Ovary (tissue), 9 donors: ENCODE results near the gene SEMA5A. TPM values are rescaled to one million over a fixed set of nuclear protein-coding genes. Genes with fewer than 3 reads are reported as not detected.

Experiments used
- DNase-seq, 5 donors: peaks; one replicate each; pipeline ENCODE4 v3.0.0-alpha.2; 2019 to 2020
- H3K27ac ChIP-seq, 2 donors: fragments of 200-600 bp; one replicate each; pipeline versions ENCODE4 v1.5.1 to v1.8.0; 2019 to 2022
- H3K27me3 ChIP-seq: fragments of 200-600 bp; one replicate; pipeline ENCODE4 v1.8.0; 2022
- H3K36me3 ChIP-seq: fragments of 200-600 bp; sonication (generic); one replicate; pipeline ENCODE4 v1.5.1; 2019
- H3K4me1 ChIP-seq: one replicate; pipeline ENCODE4 v1.8.1; 2013; ENCODE audit warnings: mild to moderate bottlenecking, moderate library complexity; ENCODE audit not compliant: insufficient read depth
- H3K4me3 ChIP-seq: fragments of 200-600 bp; sonication (generic); one replicate; pipeline ENCODE4 v1.5.1; 2017
- H3K9me3 ChIP-seq, 2 donors: fragments of 200-600 bp in 1 of 2; sonication (generic) in 1 of 2; one replicate each; pipeline versions ENCODE4 v1.5.1 to v1.8.1; 2013 to 2019; ENCODE audit warnings: mild to moderate bottlenecking in 1 of 2, moderate library complexity in 1 of 2
- EP300 ChIP-seq: sonication (generic); formaldehyde crosslinking; IDR thresholded peaks from one replicate; pipeline ENCODE4 v1.6.1; 2017; ENCODE audit warnings: antibody characterized with exemption
- POLR2A ChIP-seq: fragments of 450-650 bp; IDR thresholded peaks from one replicate; pipeline ENCODE4 v1.6.1; 2017; ENCODE audit warnings: antibody characterized with exemption, mild to moderate bottlenecking, moderate library complexity
- WGBS, 3 donors: extraction: QIAGEN DNeasy Blood & Tissue Kit in 1 of 3; methylation state at CpG; one replicate each; pipeline versions ENCODE4 v1.1.5 to v1.1.7; 2013 to 2017; 5-methylcytosine and 5-hydroxymethylcytosine counted together
- intact Hi-C, 4 donors: fragments of 100-400 bp; cut with DNase I; formaldehyde crosslinking; loops; one replicate each; pipeline versions ENCODE4 v1.11.0 to v1.15.1; 2022 to 2023
- polyA plus RNA-seq, 2 donors: library from polyadenylated mRNA; stranded (reverse); fragments of 200-250 nt in 1 of 2; fragments of 350-450 nt in 1 of 2; fragmentation: Illumina TruSeq in 1 of 2; extraction: RNeasy Lipid Tissue Mini Kit (QIAGEN cat#74804) in 1 of 2; gene quantifications; one replicate each; pipeline ENCODE4 v1.2.3, GENCODE V29; 2013 to 2014
- total RNA-seq, 7 donors: library from RNA; depleted of rRNA in 2 of 7; stranded (reverse); fragments of >200 nt in 2 of 7; fragmentation: NEBNext Ultra II Directional in 3 of 7; extraction: Animal tissue kit (Norgen Biotek cat#: 25700) in 3 of 7; gene quantifications; one replicate each; pipeline versions ENCODE4 v1.1.0 to v1.2.4, GENCODE V29; 2016 to 2023
- TF ChIP-seq, protein P1 (sequence below), 3 donors: fragments of 450-650 bp in 2 of 3; fragments of 200-600 bp in 1 of 3; IDR thresholded peaks; one replicate each; pipeline versions ENCODE4 v1.5.1 to v1.8.0; 2016 to 2022; ENCODE audit warnings: antibody characterized with exemption in 3 of 3, mild to moderate bottlenecking in 1 of 3
- donor health status: DM: no; HTN: no; CAD: no; lungs with moderate emphysema.
- donor health status: DM: no; HTN: no; CAD: no.
- donor health status: Bipolar disorder and iron deficiency.
- donor health status: DM: yes; HTN: yes; CAD: no.
- donor health status: DM: no; HTN: no; CAD: no.
- donor health status: DM: yes; HTN: yes; CAD: no.

The SEMA5A gene
- total and polyA plus RNA-seq, 9 donors, result 2.0 to 6.6 (median 4.3) TPM

DNA sequence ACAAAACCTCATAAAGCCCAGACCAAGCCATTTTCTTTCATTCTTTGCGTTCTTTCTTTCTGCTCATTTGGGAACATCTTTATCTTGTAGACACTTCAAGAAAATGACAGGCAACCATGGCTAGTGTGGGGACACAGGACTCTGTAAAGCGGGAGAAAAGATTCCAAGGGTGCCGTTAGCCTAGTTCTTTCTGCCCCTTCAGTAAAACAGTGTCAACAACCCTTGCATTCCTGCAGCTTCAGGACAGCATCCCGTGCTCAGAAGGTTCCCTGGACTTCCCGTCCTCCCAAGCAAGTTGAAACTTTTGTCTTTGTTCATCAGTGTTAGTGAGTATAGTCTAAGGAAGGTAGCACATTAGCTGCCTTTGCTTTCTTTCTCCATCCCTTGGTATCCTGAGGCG lies 42.4 kb upstream of the SEMA5A start:
- no peak overlapping the region for H3K27ac ChIP-seq
- H3K9me3 ChIP-seq, result no peaks in the 10 kb centered on the region
- H3K27me3 ChIP-seq, result no peaks in the 10 kb centered on the region
- no peak overlapping the region for H3K4me3 ChIP-seq
- H3K36me3 ChIP-seq, result no peaks in the 10 kb centered on the region
- DNase-seq, result no peak
- no peaks in the 10 kb centered on the region for H3K4me1 ChIP-seq
- intact Hi-C loops, result no loop called here
- 72 to 85% (median 80%) methylated on average over 6 of the region's 6 CpGs for WGBS, 3 donors
- no peak for TF ChIP-seq POLR2A
- TF ChIP-seq EP300, result no peak
- TF ChIP-seq, protein P1, sequence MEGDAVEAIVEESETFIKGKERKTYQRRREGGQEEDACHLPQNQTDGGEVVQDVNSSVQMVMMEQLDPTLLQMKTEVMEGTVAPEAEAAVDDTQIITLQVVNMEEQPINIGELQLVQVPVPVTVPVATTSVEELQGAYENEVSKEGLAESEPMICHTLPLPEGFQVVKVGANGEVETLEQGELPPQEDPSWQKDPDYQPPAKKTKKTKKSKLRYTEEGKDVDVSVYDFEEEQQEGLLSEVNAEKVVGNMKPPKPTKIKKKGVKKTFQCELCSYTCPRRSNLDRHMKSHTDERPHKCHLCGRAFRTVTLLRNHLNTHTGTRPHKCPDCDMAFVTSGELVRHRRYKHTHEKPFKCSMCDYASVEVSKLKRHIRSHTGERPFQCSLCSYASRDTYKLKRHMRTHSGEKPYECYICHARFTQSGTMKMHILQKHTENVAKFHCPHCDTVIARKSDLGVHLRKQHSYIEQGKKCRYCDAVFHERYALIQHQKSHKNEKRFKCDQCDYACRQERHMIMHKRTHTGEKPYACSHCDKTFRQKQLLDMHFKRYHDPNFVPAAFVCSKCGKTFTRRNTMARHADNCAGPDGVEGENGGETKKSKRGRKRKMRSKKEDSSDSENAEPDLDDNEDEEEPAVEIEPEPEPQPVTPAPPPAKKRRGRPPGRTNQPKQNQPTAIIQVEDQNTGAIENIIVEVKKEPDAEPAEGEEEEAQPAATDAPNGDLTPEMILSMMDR (IDR thresholded peaks at IDR 0.05), result no peak

DNA sequence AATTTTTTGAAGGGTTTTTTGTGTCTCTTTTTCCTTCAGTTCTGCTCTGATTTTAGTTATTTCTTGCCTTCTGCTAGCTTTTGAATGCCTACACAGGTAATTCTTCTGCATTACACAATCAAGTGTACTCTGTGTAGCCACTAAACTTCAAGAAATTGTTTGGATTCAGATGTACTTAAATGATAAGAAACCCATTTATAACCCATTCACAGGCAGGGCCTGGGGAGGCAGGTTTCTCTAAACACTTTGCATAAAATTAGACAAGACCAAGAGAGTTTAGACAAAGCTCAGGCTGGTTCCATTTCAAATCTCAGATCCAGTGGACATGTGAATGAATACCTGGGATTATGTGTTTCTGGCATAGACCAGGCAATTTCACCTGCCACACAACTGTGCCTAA lies 41.3 kb upstream of the SEMA5A start:
- intact Hi-C loops, result no loop called here

DNA sequence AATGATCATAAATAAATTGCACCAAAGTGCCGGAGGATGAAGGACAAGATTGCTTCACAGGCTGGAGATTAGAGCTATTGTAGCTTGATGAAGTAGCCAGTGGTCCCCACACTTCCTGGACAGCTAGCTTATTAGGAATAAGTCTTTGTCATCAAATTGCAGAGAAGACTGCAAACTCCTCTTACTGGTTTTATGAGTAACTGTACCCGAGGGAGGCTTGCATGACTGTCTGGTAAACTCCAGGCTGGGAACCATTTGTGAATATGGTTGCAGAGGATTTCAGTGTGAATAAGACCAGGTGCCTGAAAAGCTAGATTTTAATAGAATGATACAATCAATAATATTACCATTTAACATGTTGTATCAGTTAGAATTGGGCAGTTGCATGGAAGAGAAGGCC lies 36.5 kb upstream of the SEMA5A start:
- Histone ChIP-seq H3K27me3 (no peaks in the 10 kb centered on the region), H3K9me3 (peaks cover 0 to 3% of the 10 kb centered on the region in 2 donors), H3K36me3 (no peaks in the 10 kb centered on the region), H3K4me3 (no peak overlapping the region), H3K27ac (no peak overlapping the region), H3K4me1 (no peaks in the 10 kb centered on the region)
- WGBS, 3 donors, result 28 to 50% (median 31%) methylated on average over 2 of the region's 2 CpGs
- TF ChIP-seq, protein P1 (IDR thresholded peaks at IDR 0.05), result no peak
- TF ChIP-seq EP300 (no peak), POLR2A (no peak)
- no peak for DNase-seq
- intact Hi-C loops, result no loop called here

More for the DNA sequence above, 41.3 kb upstream of the SEMA5A start:
- no peak for DNase-seq
- no peak overlapping the region for H3K27ac ChIP-seq
- no peaks in the 10 kb centered on the region for H3K36me3 ChIP-seq
- H3K27me3 ChIP-seq, result no peaks in the 10 kb centered on the region
- H3K9me3 ChIP-seq, result no peaks in the 10 kb centered on the region
- no peak overlapping the region for H3K4me3 ChIP-seq
- TF ChIP-seq, protein P1 (IDR thresholded peaks at IDR 0.05), result no peak
- TF ChIP-seq POLR2A (no peak), EP300 (no peak)
- no peaks in the 10 kb centered on the region for H3K4me1 ChIP-seq

DNA sequence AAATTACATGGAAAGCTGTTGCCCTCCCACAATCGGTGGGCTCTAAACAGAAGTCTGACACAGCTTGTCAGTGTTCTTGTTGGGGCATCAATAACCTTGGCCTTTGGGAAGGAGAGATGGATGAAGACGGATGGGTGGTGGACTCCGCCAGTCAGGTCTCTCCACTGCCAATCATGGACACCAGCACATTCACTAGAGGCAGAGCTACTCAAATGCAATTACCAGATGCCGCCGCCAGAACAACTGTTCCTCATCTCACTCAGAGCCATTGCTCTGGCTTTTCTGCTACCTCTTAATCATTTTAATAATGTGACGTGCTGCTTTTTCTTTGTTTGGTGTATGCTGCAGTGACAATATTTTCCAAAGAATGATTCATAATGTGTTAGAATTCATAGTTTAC lies 27.9 kb upstream of the SEMA5A start:
- intact Hi-C loops, result no loop called here
- Histone ChIP-seq H3K27ac (no peak overlapping the region), H3K9me3 (peaks cover 0 to 3% of the 10 kb centered on the region in 2 donors), H3K4me3 (no peak overlapping the region), H3K4me1 (no peaks in the 10 kb centered on the region), H3K36me3 (no peaks in the 10 kb centered on the region), H3K27me3 (no peaks in the 10 kb centered on the region)
- WGBS, 3 donors, result 85 to 89% (median 87%) methylated on average over 6 of the region's 6 CpGs
- DNase-seq, result no peak
- TF ChIP-seq, protein P1 (IDR thresholded peaks at IDR 0.05), result no peak
- TF ChIP-seq POLR2A (no peak), EP300 (no peak)

DNA sequence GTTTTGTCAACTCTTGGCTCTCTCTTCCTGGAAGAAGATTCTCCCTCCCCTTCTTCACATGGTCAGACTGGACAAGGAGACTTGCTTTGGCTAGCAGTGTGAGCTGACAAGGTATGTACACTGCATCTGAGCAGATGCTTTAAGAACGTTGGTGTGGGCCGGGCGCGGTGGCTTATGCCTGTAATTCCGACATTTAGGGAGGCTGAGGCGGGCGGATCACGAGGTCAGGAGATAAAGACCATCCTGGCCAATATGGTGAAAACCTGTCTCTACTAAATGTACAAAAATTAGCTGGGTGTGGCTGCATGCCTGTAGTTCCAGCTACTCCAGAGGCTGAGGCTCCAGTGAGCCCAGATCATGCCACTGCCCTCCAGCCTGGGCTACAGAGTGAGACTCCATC lies 26.4 kb upstream of the SEMA5A start:
- Histone ChIP-seq H3K27ac (no peak overlapping the region), H3K36me3 (no peaks in the 10 kb centered on the region), H3K27me3 (no peaks in the 10 kb centered on the region), H3K4me3 (no peak overlapping the region), H3K4me1 (no peaks in the 10 kb centered on the region), H3K9me3 (no peaks in the 10 kb centered on the region)
- TF ChIP-seq, protein P1 (IDR thresholded peaks at IDR 0.05), result no peak
- no peak for TF ChIP-seq EP300
- TF ChIP-seq POLR2A, result no peak
- 87 to 96% (median 90%) methylated on average over 8 of the region's 8 CpGs for WGBS, 3 donors
- intact Hi-C loops, result no loop called here
- no peak for DNase-seq
